Activated CD4-positive, CD25-positive, alpha-beta regulatory T cell treated with anti-CD3 and anti-CD28 coated beads, Interleukin-2, amount 50 U/mL, for 72 hours (primary cell): Measurements from ENCODE around the gene RTN3.
"Not testable (repeated sequence)": the region's sequence is repeated elsewhere in the genome, so short reads cannot be mapped to it uniquely, and the experiment has no call there.

ENCODE experiments used
- DNase-seq: peaks from one replicate; pipeline ENCODE4 v3.0.0; 2021

Gene RTN3

GRCh38 chr11:63769714-63770455 lies 88.6 kb downstream of the RTN3 start:
- DNase-seq, result no peak

- DNase-seq, result no peak
Measured at GRCh38 chr11:63770763-63771162, 89.5 kb downstream of the RTN3 start.

GRCh38 chr11:63771741-63772318 lies 90.5 kb downstream of the RTN3 start:
- not testable (repeated sequence) for DNase-seq

GRCh38 chr11:63775191-63775590 lies 93.9 kb downstream of the RTN3 start:
- no peak for DNase-seq

- DNase-seq, result no peak
Measured at GRCh38 chr11:63779039-63779438, 97.7 kb downstream of the RTN3 start.

GRCh38 chr11:63782749-63783148 lies 101.4 kb downstream of the RTN3 start:
- no peak for DNase-seq

- no peak for DNase-seq
Measured at GRCh38 chr11:63783925-63784592, 102.8 kb downstream of the RTN3 start.

- DNase-seq, result no peak
Measured at GRCh38 chr11:63785823-63786222, 104.5 kb downstream of the RTN3 start.

GRCh38 chr11:63791495-63792167 lies 110.3 kb downstream of the RTN3 start:
- DNase-seq, result no peak

- no peak for DNase-seq
Measured at GRCh38 chr11:63793161-63793560, 111.9 kb downstream of the RTN3 start.

GRCh38 chr11:63795066-63795465 lies 113.8 kb downstream of the RTN3 start:
- no peak for DNase-seq

- no peak for DNase-seq
Measured at GRCh38 chr11:63800921-63801320, 119.6 kb downstream of the RTN3 start.

- no peak for DNase-seq
Measured at GRCh38 chr11:63802637-63803414, 121.5 kb downstream of the RTN3 start.

GRCh38 chr11:63804259-63804658 lies 123.0 kb downstream of the RTN3 start:
- DNase-seq, result no peak

GRCh38 chr11:63805844-63806415 lies 124.6 kb downstream of the RTN3 start:
- DNase-seq, result no peak
